ENCODE measurements around the gene TCF21. TPM values are rescaled to one million over a fixed set of nuclear protein-coding genes. Genes with fewer than 3 reads are reported as not detected.

TCF21 gene
- total RNA-seq, 1 donor from 2014 or later, result 4.1 TPM

DNA sequence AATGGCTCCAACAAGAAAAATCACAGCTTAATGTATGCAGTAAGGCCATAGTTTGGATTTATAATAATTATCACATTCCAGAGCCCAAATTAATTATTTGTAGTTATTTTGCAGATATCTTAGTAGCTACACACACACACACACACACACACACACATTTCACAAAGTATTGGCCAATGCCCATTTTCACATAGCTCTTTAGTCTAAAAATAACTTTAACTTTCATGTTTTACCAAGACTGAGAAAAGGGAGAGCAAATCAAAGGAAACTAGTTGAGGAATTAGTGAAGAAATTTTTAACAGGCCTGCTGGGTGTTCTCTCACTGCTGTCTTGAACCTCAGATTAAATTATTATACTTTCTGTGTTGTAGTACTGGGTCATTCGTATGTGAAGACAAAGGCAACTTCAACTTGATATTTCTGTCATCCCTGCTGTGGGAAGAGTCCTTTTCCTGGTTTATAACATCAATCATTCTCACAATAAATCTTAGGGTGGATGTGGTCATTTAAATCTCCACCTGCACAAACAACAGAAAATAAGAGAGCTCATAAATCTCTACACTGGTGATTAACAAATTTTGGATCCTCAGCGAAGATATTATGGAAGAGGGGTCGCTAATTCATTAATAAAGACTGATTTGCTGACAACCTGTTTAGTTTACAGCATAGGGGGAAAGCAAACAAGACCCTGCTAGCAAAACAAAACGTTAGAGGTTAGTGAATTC, 1.6 kb upstream of the TCF21 start:
- DNase-seq (no peak), ATAC-seq (ENCODE audit: poor library complexity) (no peak)
- intact Hi-C loops (cut with DNase I), result loop anchor here (5.0 kb wide), 1 partner anchor 185 kb away; no protein-coding TSS in a partner anchor

DNA sequence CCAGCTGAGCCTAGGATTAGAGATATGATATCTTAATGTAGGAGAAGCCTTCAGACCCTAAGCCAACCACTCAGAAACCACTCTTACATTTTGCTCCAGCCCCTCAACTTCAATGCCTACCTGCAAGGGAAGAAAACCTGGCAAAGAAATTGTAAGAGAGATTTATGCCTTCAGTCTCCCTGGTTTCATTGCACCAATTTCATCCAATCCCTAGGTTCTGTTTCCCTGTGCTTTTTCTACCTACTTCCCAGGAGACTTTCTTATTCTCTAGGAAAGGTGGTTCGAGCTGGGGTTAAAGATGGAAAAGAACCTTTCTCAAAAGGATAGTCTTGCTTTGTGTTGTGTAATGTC, 1.1 kb upstream of the TCF21 start:
- intact Hi-C loops (cut with DNase I), result loop anchor here (5.0 kb wide), 1 partner anchor 186 kb away; no protein-coding TSS in a partner anchor
- ATAC-seq (ENCODE audit: poor library complexity) (no peak), DNase-seq (no peak)

- ATAC-seq (ENCODE audit: poor library complexity), result peak; percentile 48
- intact Hi-C loops (cut with DNase I), result loop anchor here (5.0 kb wide), 1 partner anchor 187 kb away; no protein-coding TSS in a partner anchor
- peak; percentile 63 for DNase-seq
Measured at GRCh38 chr6:133889557-133890403, 867 bp downstream of the TCF21 start.

DNA sequence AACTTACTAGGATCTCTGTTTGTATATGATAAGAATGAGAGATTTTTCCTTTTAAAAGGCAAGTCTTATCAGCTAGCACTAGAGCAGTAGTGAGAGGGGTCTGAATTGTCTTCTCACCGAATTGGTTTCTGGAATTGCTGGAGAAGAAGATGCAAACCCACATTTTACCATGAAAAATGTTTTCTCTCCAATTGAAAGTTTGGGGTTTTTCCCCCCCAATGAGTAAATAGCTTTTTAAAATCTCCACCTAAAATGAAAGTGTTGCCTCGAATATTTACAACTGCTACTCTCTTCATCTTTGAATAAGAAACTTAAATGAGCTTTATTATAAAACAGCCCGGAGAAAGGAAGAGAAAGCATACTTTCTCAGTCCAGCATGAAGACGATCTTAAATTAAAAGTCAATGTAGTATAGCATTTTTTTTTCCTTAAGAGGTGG, 1.8 kb downstream of the TCF21 start:
- intact Hi-C loops (cut with DNase I), result no loop called here
- ATAC-seq (ENCODE audit: poor library complexity), result no peak
- DNase-seq, result no peak

DNA sequence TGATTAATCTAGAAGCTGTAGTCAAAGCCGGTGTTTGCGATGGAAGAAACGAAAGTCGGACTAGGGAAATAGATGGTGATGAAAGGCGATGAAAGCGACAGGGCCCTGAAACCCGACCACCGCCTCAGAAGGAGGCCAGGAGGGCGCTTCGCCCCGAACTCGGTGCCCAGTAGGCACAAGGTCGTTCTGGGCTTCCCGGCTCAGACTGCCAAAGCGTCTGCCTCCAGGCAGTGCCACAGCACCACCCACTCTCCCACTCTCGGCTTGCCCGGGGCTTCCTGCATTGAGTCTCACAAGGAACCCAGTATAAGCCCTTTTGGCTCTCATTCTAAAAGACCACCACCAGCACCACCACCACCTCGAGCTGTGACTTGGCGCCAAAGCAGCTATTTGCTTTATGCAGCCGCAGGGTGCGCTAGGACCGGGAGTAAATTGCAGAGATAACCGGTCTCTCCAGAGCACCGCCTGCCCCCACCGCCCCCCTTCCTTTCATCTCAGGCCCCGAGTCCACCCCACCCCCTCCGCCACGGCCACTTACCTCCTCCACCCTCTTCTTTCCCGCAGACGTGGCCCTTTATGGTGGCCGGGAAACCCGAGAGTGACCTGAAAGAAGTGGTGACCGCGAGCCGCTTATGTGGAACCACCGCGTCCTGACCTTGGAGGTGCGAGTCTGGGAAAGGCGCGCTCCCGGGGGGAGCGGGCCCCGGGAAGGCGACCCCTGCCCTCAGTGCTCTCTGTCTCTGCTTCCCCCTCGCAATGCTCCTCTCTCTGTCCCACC, 2.4 kb downstream of the TCF21 start:
- intact Hi-C loops (cut with DNase I), result no loop called here
- DNase-seq (peak; percentile 65), ATAC-seq (ENCODE audit: poor library complexity) (no peak)

DNA sequence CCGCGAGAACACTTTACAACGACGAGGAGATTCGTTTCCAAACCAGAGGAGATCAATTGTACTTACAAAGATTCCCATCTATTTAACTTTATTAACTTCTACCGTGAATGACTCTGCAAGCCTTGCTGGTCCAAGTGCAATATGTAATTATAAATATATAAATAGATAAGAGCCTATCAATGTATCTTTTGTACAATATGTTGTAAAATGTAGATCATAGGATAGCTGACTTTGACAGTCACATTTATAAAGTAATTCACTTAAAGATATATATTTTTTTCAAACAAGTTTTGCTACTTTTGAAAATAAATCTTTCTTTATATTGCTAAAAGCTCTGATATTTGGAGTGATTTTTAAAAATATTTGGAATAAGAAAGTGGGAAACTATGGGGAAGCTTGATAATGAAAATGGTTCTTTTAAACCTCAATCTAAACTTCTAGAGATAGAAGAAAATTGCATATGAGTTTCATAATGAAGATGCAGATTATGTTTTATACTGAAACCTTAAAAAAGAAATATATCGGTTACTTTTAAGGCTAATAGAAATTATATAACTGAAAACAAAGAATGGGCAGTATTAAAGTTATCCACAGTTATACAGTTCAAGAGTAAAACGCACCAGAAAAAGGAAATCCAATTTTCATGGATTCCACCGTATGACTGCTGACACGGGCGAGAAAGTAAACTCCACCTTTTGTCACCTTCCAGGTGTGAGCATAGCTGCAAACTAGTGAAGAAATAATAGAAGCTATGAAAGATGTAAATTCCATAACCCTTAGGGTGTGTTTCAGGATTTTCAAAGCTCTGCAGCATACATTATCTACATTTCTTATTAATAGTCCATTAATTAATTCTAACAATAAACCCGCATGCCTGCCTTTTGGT, 3.3 kb downstream of the TCF21 start:
- no peak for DNase-seq
- no peak for ATAC-seq (ENCODE audit: poor library complexity)
- intact Hi-C loops (cut with DNase I), result no loop called here

DNA sequence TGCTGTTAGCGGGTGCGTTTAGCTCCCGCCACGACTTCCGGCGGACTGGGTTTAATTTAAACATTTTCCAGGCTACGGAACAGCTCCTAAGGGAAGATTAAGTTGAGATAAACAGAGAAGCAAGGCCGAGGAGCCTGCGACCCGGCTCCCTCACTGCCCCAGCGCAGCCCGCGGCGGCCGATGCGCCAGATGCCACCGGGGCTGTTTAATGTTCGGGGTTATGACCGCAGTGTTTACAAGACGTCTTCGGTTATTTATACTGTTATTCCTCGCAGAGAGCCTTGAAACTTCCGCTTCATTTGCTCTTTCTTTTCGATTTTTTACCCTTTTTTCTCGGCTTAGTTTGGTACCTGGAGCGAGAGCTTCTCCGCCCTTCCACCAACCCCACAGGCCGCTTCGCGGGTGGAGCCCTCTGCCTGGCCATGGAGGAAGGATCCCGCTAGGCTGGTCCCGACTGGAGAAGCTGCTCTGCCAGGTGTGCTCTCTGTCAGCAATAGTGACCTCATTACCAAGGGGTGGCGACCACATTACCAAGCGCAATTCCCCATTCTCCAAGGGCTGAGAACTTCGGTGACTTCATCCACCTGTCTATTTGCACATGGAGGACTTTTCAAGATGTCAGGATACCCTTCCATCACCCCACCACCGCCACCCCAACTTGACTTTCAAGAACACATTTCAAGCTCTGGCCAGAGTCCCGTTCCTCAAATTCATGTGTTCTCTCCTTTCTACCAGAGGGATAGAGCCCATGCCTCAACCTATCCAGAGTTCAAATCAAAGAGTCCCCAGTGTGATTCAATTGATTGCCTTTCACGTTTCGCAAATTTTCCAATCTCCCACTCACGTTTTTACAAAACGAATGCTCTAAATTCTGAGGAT, 4.1 kb downstream of the TCF21 start:
- ATAC-seq (ENCODE audit: poor library complexity), result no peak
- intact Hi-C loops (cut with DNase I), result no loop called here
- DNase-seq, result no peak

- ATAC-seq (ENCODE audit: poor library complexity) (no peak), DNase-seq (no peak)
- intact Hi-C loops (cut with DNase I), result no loop called here
Measured at GRCh38 chr6:133893946-133894345, 5.0 kb downstream of the TCF21 start.

- no peak for DNase-seq
- no peak for ATAC-seq (ENCODE audit: poor library complexity)
- intact Hi-C loops (cut with DNase I), result no loop called here
Measured at GRCh38 chr6:133894369-133894768, 5.5 kb downstream of the TCF21 start.

- DNase-seq (no peak), ATAC-seq (ENCODE audit: poor library complexity) (peak; percentile 59)
- intact Hi-C loops (cut with DNase I), result no loop called here
Measured at GRCh38 chr6:133894795-133895358, 6.0 kb downstream of the TCF21 start.

DNA sequence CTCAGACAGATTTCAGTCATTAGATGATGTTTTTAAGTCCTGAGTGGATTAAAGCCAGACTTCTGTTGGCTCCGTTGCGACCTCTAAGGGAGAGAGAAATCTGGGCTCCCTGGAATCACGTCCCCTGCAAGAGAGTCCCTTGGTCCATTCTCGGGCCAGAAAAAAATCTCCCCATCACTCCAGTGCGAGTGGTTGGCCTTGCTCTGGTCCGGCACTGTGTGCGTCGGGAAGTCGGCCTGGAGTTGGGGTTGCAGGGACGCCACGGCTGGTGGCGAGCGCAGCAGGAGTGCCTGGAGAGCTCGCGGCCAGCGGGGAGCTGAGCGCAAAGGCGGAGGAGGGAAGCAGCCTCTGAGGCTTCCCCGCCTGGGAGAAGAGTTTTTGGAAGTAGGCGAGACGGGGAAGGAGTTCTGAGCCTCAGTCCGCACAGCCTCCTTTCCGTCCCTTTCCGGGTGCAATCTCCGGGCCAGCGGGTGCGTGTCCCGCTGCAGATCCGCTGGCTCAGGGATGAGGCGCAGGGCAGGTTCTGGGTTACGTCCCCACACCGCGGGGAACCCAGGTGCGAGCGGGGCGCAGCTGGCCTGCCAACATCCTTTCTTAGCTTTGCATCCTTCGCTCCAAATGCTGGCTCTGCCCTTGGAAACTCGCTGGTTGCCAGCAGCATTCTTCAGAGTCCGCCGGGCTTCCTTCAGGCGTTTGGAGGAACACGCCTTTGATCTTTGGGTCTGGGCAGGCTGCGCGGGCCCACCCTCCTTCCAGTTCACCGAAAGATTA, 6.8 kb downstream of the TCF21 start:
- DNase-seq, result peak; percentile 70
- ATAC-seq (ENCODE audit: poor library complexity), result peak; percentile 74

GRCh38 chr6:133896344-133896721, 7.4 kb downstream of the TCF21 start:
- ATAC-seq (ENCODE audit: poor library complexity) (no peak), DNase-seq (no peak)
- intact Hi-C loops (cut with DNase I), result no loop called here

More for the DNA sequence above, 6.8 kb downstream of the TCF21 start:
- intact Hi-C loops (cut with DNase I), result no loop called here

- intact Hi-C loops (cut with DNase I), result no loop called here
- DNase-seq (no peak), ATAC-seq (ENCODE audit: poor library complexity) (no peak)
Measured at GRCh38 chr6:133898263-133898662, 9.3 kb downstream of the TCF21 start.

DNA sequence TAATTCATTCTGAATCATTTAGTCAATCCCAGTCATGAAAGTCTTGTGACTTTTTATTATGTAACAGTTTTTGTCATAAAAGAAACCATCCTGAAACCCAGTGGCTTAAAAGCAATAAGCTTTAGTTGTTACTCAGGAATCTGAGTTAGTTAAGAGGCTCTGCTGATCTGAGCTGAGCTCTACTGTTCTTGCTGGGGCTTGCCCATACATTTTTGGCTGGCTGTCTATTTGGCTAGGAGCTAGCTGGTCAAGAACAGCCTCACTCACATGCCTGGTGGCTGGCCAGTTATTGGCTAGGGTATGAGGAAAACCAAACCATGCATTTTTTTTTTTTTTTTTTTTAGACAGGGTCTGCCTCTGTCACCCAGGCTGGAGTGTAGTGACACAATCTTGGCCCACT, 10.6 kb downstream of the TCF21 start:
- intact Hi-C loops (cut with DNase I), result no loop called here
- DNase-seq (no peak), ATAC-seq (ENCODE audit: poor library complexity) (no peak)

DNA sequence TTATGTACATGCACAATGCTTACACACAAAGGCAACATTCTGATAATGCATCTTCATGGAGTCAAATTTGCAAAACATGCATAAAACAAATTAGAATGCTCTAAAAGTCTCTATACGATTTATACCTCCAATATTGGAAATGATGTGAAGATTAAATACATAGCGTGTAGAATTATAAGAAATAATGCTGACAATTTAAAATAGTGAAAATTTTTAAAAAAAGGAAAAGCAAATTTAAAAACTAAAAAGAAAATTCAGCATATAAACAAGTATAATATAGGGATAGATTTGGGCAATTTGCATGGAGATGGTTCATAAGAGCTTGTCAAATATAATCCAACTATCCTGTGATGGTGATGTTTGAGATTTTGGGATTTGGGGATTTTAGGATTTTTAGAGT, 14.9 kb downstream of the TCF21 start:
- ATAC-seq (ENCODE audit: poor library complexity) (no peak), DNase-seq (no peak)
- intact Hi-C loops (cut with DNase I), result no loop called here

- intact Hi-C loops (cut with DNase I), result no loop called here
- DNase-seq (no peak), ATAC-seq (ENCODE audit: poor library complexity) (no peak)
Measured at GRCh38 chr6:133906050-133906449, 17.1 kb downstream of the TCF21 start.

Data from Right ventricle myocardium superior (tissue), 1 donor.